Measurements from ENCODE around the gene TXNDC16. TPM values are rescaled to one million over a fixed set of nuclear protein-coding genes. Genes with fewer than 3 reads are reported as not detected.

TXNDC16 gene
- total RNA-seq, 4 donors from 2014 or later, result 7.2 to 18.8 (median 14.7) TPM

DNA sequence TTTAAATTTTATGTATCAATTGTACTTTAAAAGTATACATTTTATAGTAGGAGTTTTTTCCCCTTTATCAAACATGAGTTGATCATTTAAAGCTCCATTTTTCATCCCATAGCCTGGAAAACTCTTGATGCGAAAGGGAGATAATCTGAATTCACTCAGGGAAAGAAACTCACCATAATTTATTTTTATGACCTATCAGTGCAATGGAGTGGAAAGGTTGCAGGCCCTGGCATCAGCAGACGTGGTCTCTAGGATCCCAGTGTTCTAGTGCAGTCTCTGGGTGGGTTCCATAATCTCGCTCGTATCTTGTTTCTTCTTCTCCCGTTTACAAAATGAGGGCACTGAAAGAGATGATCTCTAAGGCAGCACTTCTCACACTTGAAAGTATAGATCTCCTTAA, 153.2 kb downstream of the TXNDC16 start:
- no peaks in the 10 kb centered on the region for H3K27me3 ChIP-seq
- H3K4me1 ChIP-seq, result peaks cover 0 to 10% (median 3%) of the 10 kb centered on the region in 4 donors
- DNase-seq (ENCODE audit: low spot score in 2 of 2), result no peak
- no peak overlapping the region for H3K27ac ChIP-seq
- WGBS, 2 donors, result 73 to 74% methylated on average over 5 of the region's 5 CpGs
- H3K36me3 ChIP-seq, result no peaks in the 10 kb centered on the region
- H3K4me3 ChIP-seq, result no peak overlapping the region
- TF ChIP-seq EP300 (IDR thresholded peaks at IDR 0.05) (no peak), POLR2A (IDR thresholded peaks at IDR 0.05) (no peak)
- TF ChIP-seq, protein P1, sequence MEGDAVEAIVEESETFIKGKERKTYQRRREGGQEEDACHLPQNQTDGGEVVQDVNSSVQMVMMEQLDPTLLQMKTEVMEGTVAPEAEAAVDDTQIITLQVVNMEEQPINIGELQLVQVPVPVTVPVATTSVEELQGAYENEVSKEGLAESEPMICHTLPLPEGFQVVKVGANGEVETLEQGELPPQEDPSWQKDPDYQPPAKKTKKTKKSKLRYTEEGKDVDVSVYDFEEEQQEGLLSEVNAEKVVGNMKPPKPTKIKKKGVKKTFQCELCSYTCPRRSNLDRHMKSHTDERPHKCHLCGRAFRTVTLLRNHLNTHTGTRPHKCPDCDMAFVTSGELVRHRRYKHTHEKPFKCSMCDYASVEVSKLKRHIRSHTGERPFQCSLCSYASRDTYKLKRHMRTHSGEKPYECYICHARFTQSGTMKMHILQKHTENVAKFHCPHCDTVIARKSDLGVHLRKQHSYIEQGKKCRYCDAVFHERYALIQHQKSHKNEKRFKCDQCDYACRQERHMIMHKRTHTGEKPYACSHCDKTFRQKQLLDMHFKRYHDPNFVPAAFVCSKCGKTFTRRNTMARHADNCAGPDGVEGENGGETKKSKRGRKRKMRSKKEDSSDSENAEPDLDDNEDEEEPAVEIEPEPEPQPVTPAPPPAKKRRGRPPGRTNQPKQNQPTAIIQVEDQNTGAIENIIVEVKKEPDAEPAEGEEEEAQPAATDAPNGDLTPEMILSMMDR (IDR thresholded peaks at IDR 0.05), result no peak
- H3K9me3 ChIP-seq, result peaks cover 0 to 4% (median 0%) of the 10 kb centered on the region in 4 donors

- H3K4me3 ChIP-seq, result no peak overlapping the region
- TF ChIP-seq, protein P1 (IDR thresholded peaks at IDR 0.05), result no peak
- no peak for TF ChIP-seq EP300 (IDR thresholded peaks at IDR 0.05)
- no peak for TF ChIP-seq POLR2A (IDR thresholded peaks at IDR 0.05)
- H3K9me3 ChIP-seq, result peaks cover 0 to 4% (median 0%) of the 10 kb centered on the region in 4 donors
- no peak for DNase-seq (ENCODE audit: low spot score in 2 of 2)
- peaks cover 0 to 10% (median 3%) of the 10 kb centered on the region in 4 donors for H3K4me1 ChIP-seq
- 88 to 93% methylated on average over 5 of the region's 5 CpGs for WGBS, 2 donors
- no peak overlapping the region for H3K27ac ChIP-seq
- H3K27me3 ChIP-seq, result no peaks in the 10 kb centered on the region
- no peaks in the 10 kb centered on the region for H3K36me3 ChIP-seq
Measured at GRCh38 chr14:52397844-52398243, 154.5 kb downstream of the TXNDC16 start.

DNA sequence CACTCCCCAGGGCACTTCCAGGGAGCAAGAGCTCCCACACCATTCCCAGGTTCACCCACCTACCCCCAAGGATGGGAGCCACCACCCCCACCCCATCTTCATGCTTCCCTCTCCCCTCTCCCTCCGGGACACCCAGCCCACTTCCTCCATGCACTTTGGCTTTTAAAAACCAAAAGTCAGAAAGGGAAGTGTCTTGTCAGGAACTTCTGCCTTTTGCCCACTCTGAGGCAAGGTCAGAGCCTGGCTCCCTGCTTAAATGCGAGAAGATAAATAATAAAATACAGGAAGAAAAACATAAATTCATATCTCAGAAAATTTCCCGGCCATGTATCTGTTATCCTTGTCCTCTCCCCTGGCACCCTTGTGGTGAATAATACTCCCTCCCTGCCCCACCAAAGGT, 156.6 kb downstream of the TXNDC16 start:
- TF ChIP-seq, protein P1 (IDR thresholded peaks at IDR 0.05), result no peak
- no peak for TF ChIP-seq POLR2A (IDR thresholded peaks at IDR 0.05)
- TF ChIP-seq EP300 (IDR thresholded peaks at IDR 0.05), result no peak
- no peak overlapping the region for H3K4me3 ChIP-seq
- H3K27me3 ChIP-seq, result no peaks in the 10 kb centered on the region
- WGBS, 2 donors, result 66 to 72% methylated on average over 3 of the region's 3 CpGs
- H3K9me3 ChIP-seq, result peaks cover 0 to 4% (median 0%) of the 10 kb centered on the region in 4 donors
- DNase-seq (ENCODE audit: low spot score in 2 of 2), result no peak
- H3K36me3 ChIP-seq, result no peaks in the 10 kb centered on the region
- H3K4me1 ChIP-seq, result peaks cover 0 to 24% (median 3%) of the 10 kb centered on the region in 4 donors
- H3K27ac ChIP-seq, result no peak overlapping the region

DNA sequence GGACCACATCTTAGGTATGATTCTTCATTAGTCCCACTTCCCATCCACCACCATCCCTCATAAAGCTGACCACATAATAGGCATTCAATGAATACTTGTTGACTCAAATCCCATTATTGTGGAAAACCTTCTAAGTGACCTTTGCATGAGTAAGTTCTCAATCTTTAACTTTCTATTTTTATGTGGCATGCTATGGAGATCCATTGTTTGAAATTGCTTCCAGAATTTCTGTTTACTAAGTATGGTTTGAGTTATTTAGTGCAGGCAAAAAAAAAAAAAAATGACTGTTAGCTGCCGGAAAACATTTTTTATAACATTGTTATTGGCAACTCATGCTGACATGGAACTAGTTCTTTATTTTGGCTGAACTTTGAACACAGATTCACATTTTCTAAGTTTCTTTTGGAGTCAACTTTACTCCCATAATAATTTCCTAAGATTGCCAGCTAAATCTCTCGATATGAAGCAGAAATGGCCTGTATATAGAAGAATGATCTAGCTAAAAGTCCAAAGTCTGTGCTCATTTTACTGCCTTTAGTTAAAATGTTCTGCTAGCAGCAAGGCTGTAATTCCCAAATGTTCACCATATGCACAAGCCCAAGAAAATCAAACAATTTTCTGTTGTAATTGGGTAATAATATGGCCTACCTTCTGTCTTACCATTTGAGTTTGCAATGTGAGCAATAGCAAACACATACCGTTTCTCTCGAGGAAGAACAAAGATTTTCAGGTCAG, 160.3 kb downstream of the TXNDC16 start:
- no peak for DNase-seq (ENCODE audit: low spot score in 2 of 2)
- TF ChIP-seq, protein P1 (IDR thresholded peaks at IDR 0.05), result no peak
- TF ChIP-seq EP300 (IDR thresholded peaks at IDR 0.05) (no peak), POLR2A (IDR thresholded peaks at IDR 0.05) (no peak)
- Histone ChIP-seq H3K4me3 (no peak overlapping the region), H3K27ac (no peak overlapping the region), H3K4me1 (peaks cover 0 to 14% (median 0%) of the 10 kb centered on the region in 4 donors), H3K36me3 (no peaks in the 10 kb centered on the region), H3K27me3 (no peaks in the 10 kb centered on the region), H3K9me3 (peaks cover 0 to under 1% (median 0%) of the 10 kb centered on the region in 4 donors)
- 36 to 51% methylated on average over 4 of the region's 4 CpGs for whole genome bisulfite sequencing, 2 donors

Other genes starting within 250 kb of the TXNDC16 start
- gene PTGER2, start 238.2 kb downstream of the TXNDC16 start, total RNA-seq, result 10 to 100 TPM in 1 of 4 donors, 1 to 10 TPM in 3; 2.1 to 14.4 (median 4.0) TPM
- 1 to 10 TPM in 1 of 4 donors, under 1 TPM in 3; 0.22 to 1.2 (median 0.71) TPM for gene GPR137C, start 331 bp upstream of the TXNDC16 start, total RNA-seq
- 10 to 100 TPM; 20.3 to 34.3 (median 31.3) TPM for gene ERO1A, start 143.1 kb upstream of the TXNDC16 start, total RNA-seq
- gene PSMC6, start 154.7 kb upstream of the TXNDC16 start, total RNA-seq, result 10 to 100 TPM; 44.7 to 81.8 (median 68.3) TPM
- 10 to 100 TPM in 3 of 4 donors, 1 to 10 TPM in 1; 9.9 to 13.8 (median 11.8) TPM for gene STYX, start 177.7 kb upstream of the TXNDC16 start, total RNA-seq
- 10 to 100 TPM in 2 of 4 donors, 1 to 10 TPM in 2; 4.8 to 18.6 (median 9.5) TPM for gene GNPNAT1, start 239.1 kb upstream of the TXNDC16 start, total RNA-seq